Neural cell (in vitro differentiated cells): Measurements from ENCODE around the gene WASF1.

Experiments
- CTCF ChIP-seq: fragments of 450-650 bp; IDR thresholded peaks from 2 replicates; pipeline ENCODE4 v1.5.1; 2014; ENCODE audit warnings: antibody characterized with exemption, mild to moderate bottlenecking, moderate library complexity; ENCODE audit not compliant: poor library complexity, severe bottlenecking
- EZH2 ChIP-seq: fragments of 200-600, 300-800 bp; shearing (Covaris generic), sonication (generic); IDR thresholded peaks from 2 replicates; pipeline ENCODE4 v1.6.1; 2014; ENCODE audit warnings: antibody characterized with exemption, low read length, borderline replicate concordance, mild to moderate bottlenecking; ENCODE audit not compliant: insufficient read depth, poor library complexity, severe bottlenecking
- RAD21 ChIP-seq: fragments of 450-650 bp; conservative IDR thresholded peaks from 2 replicates; pipeline ENCODE4 v1.6.1; 2014; ENCODE audit warnings: antibody characterized with exemption, mild to moderate bottlenecking, moderate library complexity
- TAF1 ChIP-seq: IDR thresholded peaks from 2 replicates; pipeline ENCODE4 v1.6.1; 2012; ENCODE audit warnings: low read depth

- TF ChIP-seq RAD21 (no peak), CTCF (no peak), EZH2 (no peak), TAF1 (no peak)
Observed at GRCh38 chr6:110105296-110105695, 74.2 kb downstream of the WASF1 start.
